Activated CD8-positive, alpha-beta memory T cell treated with anti-CD3 and anti-CD28 coated beads, Interleukin-2, amount 50 U/mL, for 1 hour (primary cell): ENCODE data around the gene OTULIN.

Source experiments
- DNase-seq: peaks from one replicate; pipeline ENCODE4 v3.0.0-alpha.2; 2020; ENCODE audit errors: extremely low read depth

Gene OTULIN

GRCh38 chr5:14668181-14668591 is 3.7 kb downstream of the OTULIN start:
- DNase-seq: no peak

DNA sequence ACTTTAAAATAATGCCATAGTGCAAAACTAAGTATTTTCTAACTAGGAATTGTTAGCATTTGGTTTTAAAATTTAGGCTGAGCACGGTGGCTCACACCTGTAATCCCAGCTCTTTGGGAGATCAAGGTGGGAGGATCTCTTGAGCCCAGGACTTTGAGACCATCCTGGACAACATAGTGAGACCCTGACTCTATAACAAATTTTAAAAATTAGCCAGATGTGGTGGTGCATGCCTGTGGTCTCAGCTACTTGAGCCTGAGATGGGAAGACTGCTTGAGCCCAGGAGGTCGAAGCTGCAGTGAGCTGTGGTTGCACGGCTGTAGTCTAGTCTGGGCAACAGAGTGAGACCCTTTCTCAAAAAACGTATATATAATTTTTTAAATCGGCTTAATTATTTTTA is 4.9 kb downstream of the OTULIN start:
- no peak for DNase-seq

- no peak for DNase-seq
Observed at GRCh38 chr5:14669975-14670374, 5.5 kb downstream of the OTULIN start.

- DNase-seq: no peak
Observed at GRCh38 chr5:14671414-14671813, 6.9 kb downstream of the OTULIN start.

- DNase-seq: no peak
Observed at GRCh38 chr5:14672082-14672481, 7.6 kb downstream of the OTULIN start.

- no peak for DNase-seq
Observed at GRCh38 chr5:14672484-14673394, 8.2 kb downstream of the OTULIN start.

GRCh38 chr5:14673443-14673842 is 8.9 kb downstream of the OTULIN start:
- DNase-seq: no peak

GRCh38 chr5:14674983-14675854 is 10.7 kb downstream of the OTULIN start:
- DNase-seq: no peak

DNA sequence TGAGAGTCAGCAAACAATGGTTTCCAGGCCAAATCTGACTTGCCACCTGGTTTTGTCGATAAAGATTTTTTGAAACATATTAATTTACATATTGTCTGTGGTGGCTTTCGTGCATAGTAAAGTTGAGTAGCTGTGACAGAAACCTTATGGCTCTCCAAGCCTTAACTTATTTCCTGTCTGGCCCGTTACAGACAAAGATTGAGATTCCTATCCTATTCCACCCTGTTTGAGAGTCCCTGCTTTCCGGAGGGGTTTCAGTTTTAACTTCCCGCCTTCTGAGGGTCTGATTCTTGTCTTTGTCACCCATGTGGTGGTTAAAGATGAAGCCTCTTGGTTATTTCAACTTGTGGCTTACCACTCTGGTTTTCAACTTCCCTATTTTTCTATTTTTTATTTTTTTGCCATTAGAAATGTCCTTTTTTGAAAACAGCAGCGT is 11.4 kb downstream of the OTULIN start:
- DNase-seq: no peak

GRCh38 chr5:14676320-14676719 is 11.8 kb downstream of the OTULIN start:
- no peak for DNase-seq

- no peak for DNase-seq
Observed at GRCh38 chr5:14678773-14679334, 14.3 kb downstream of the OTULIN start.

- no peak for DNase-seq
Observed at GRCh38 chr5:14679595-14679994, 15.1 kb downstream of the OTULIN start.

DNA sequence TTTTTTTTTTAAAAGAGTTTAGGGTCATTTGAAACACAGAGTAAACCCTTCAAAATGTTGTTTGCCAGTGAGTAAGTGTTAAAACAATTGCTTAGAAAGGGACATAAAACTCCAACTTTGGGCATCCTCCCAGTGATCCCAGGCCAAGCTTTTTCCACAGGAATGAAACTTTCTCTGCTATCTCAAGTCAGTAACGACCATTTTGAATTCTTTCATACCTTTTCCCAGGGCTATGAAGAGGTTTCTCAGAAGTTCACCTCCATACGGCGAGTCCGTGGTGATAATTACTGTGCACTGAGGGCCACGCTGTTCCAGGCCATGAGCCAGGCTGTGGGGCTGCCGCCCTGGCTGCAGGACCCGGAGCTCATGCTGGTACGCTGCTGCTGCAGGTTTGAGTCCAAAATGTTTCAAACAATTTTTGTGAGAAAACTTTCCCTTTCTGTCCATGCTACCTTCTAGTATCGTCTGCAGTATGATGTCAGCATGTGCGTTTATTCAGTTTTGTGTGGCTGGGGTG is 16.8 kb downstream of the OTULIN start:
- DNase-seq: no peak

GRCh38 chr5:14683906-14684455 is 19.5 kb downstream of the OTULIN start:
- no peak for DNase-seq

- DNase-seq: no peak
Observed at GRCh38 chr5:14684757-14685156, 20.2 kb downstream of the OTULIN start.

- no peak for DNase-seq
Observed at GRCh38 chr5:14685757-14686156, 21.2 kb downstream of the OTULIN start.

DNA sequence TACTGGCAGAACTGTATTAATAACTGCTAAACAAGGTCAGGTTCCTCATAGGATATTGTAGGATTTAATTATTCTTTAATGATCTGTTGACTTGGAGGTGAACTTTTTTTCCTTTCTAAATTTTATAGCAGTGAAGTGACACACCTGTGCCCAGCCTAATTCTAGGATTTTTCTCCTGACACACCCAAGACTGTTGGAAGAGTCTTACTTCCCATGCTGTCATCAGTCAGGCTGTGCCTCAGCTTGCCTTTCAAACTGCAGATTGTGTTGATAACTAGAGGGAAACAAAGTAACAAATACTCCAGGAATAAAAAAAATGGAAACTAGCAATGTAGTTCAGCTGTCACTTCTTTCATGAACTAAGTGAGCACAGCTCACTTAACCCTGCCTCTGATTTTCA is 22.0 kb downstream of the OTULIN start:
- no peak for DNase-seq

DNA sequence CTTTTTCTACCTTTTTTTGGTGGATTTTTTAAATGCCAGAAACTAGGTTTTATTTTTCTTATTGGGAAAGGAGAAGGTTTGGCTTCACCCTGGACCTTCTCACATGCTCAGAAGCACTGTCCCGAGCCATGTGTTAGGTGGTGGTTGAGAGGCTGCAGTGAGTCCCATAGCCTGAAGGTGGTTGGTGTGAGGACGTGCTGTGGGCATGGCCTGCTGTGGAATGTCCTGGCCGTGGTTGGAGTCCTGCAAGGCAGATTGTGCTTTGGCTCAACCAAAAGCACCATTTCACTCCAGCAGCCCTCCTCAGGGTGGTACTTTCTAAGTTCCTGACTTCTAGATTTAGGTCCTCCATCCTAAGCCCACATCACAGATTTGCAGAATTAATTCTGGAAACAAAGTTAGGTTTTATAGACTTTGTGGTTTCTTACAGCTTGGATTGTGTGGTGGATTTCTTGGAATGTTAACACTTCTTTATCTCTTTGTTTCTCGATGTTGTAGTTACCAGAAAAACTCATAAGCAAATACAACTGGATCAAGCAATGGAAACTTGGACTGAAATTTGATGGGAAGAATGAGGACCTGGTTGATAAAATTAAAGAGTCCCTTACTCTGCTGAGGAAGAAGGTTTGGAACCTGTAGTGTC is 22.6 kb downstream of the OTULIN start:
- no peak for DNase-seq

DNA sequence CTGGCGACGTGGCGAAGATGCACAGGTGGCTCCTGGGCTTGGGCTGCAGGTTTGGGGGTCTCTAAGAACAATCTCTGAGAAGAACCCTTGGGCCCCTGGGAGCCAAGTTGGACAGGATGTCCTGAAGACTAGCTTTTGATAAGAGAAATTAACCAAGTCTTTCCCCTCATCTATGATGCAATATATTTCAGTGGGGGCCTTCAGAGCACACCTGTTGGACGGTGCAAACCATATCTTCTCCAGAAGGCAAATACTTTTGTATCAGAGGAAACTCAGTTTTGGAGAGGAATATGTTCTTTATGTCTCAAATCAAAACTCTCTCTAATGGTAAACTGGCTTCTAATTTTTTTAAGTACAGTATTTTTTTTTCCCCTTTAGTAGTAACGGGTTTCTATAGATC is 28.6 kb downstream of the OTULIN start:
- DNase-seq: no peak

- DNase-seq: no peak
Observed at GRCh38 chr5:14695152-14695551, 30.6 kb downstream of the OTULIN start.

DNA sequence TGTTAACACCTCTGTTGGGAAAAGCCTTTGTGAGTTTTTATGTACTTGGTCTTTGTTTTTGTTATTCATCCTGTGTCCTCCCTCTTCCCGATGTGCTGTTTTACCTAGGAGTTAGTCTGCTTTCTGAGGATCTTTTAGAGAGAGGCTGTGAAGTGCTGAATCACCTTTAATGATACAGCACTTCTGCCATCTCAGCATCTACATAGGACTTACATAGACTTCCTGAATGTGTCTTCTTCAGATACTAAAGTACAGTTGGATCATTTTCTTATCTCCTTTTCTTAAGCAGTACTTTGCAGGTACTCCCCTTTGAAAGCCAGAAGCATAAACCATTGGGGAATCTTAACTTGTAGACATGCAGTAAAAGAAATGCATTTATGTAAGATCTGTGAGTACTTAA is 31.5 kb downstream of the OTULIN start:
- no peak for DNase-seq
